LNCAP (cell line): ENCODE results near the gene FN1.

ENCODE experiments used
- CTCF ChIP-seq: fragments of 450-650 bp; IDR thresholded peaks from 2 replicates; pipeline ENCODE4 v1.5.1; 2017; ENCODE audit warnings: mild to moderate bottlenecking

The FN1 gene

GRCh38 chr2:215374002-215374401 is 61.9 kb downstream of the FN1 start:
- no peak for TF ChIP-seq CTCF

- no peak for TF ChIP-seq CTCF
Measured at GRCh38 chr2:215372968-215373649, 62.8 kb downstream of the FN1 start.

GRCh38 chr2:215371915-215372897 is 63.7 kb downstream of the FN1 start:
- TF ChIP-seq CTCF: no peak

GRCh38 chr2:215370112-215370965 is 65.5 kb downstream of the FN1 start:
- TF ChIP-seq CTCF: no peak

GRCh38 chr2:215369181-215369760 is 66.6 kb downstream of the FN1 start:
- TF ChIP-seq CTCF: no peak

- TF ChIP-seq CTCF: no peak
Measured at GRCh38 chr2:215368493-215368809, 67.4 kb downstream of the FN1 start.
